ENCODE data around the gene ELMO1. TPM values are rescaled to one million over a fixed set of nuclear protein-coding genes. Genes with fewer than 3 reads are reported as not detected.

ELMO1 gene
- total and polyA plus RNA-seq, 4 donors: 6.7 to 51.5 (median 14.8) TPM

- Histone ChIP-seq H3K9me3 (ENCODE audit: control insufficient read depth in 4 of 4, low read length in 3 of 4) (no peaks in the 10 kb centered on the region), H3K4me1 (ENCODE audit: control insufficient read depth in 4 of 4, insufficient read depth in 4 of 4, low read length in 3 of 4) (peaks cover 9 to 30% (median 18%) of the 10 kb centered on the region in 4 donors), H3K36me3 (ENCODE audit: control insufficient read depth in 4 of 4, insufficient read depth in 3 of 4, low read depth in 1 of 4, low read length in 3 of 4) (no peaks in the 10 kb centered on the region), H3K27me3 (ENCODE audit: control insufficient read depth in 4 of 4, insufficient read depth in 4 of 4, low read length in 3 of 4) (no peaks in the 10 kb centered on the region), H3K27ac (ENCODE audit: low read depth in 1 of 2, low read length in 2 of 2) (no peak overlapping the region), H3K9ac (ENCODE audit: low read depth in 1 of 2, low read length in 2 of 2) (no peak overlapping the region), H3K4me3 (ENCODE audit: low read depth in 1 of 3, low read length in 3 of 3) (no peak overlapping the region)
- peak; percentile 53 for DNase-seq (ENCODE audit: low spot score)
- peak; percentile 39 to 43 for TF ChIP-seq JUND (IDR thresholded peaks at IDR 0.05)
- TF ChIP-seq CTCF (IDR thresholded peaks at IDR 0.05; ENCODE audit: low read depth, low read length, missing input control): no peak
- no peak for TF ChIP-seq ZBTB33 (IDR thresholded peaks at IDR 0.05)
- TF ChIP-seq TAF1 (conservative IDR thresholded peaks at IDR 0.05): no peak
- no peak for TF ChIP-seq GABPA (IDR thresholded peaks at IDR 0.05 in 1 of 2, conservative IDR thresholded peaks at IDR 0.05 in 1 of 2)
- peak; percentile 44 to 78 for TF ChIP-seq RXRA (IDR thresholded peaks at IDR 0.05)
- peak; percentile 69 for TF ChIP-seq FOXA2 (IDR thresholded peaks at IDR 0.05)
- TF ChIP-seq RAD21 (IDR thresholded peaks at IDR 0.05): peak; percentile 61 to 67
- TF ChIP-seq ATF3 (IDR thresholded peaks at IDR 0.05): no peak
- TF ChIP-seq MAX (IDR thresholded peaks at IDR 0.05): peak; percentile 77
- peak; percentile 56 to 74 for TF ChIP-seq HNF4A (conservative IDR thresholded peaks at IDR 0.05)
- no peak for TF ChIP-seq EGR1 (IDR thresholded peaks at IDR 0.05; ENCODE audit: low read depth in 2 of 2)
- peak; percentile 22 for TF ChIP-seq YY1 (IDR thresholded peaks at IDR 0.05)
- TF ChIP-seq HNF4G (IDR thresholded peaks at IDR 0.05): no peak
- TF ChIP-seq FOXA1 (IDR thresholded peaks at IDR 0.05): peak; percentile 46
- TF ChIP-seq NR2F2 (IDR thresholded peaks at IDR 0.05): no peak
- TF ChIP-seq REST (IDR thresholded peaks at IDR 0.05): no peak
- TF ChIP-seq SP1 (IDR thresholded peaks at IDR 0.05): peak; percentile 36
- WGBS: 59% methylated on average over 8 of the region's 8 CpGs
Observed at GRCh38 chr7:36949711-36950600, 498.7 kb downstream of the ELMO1 start.

Measured in liver (tissue), 9 donors.